HL-60 (cell line): ENCODE measurements around the gene GREM1.

ENCODE experiments used
- GABPA ChIP-seq: IDR thresholded peaks from 2 replicates; pipeline ENCODE4 v1.6.1; 2012; ENCODE audit warnings: low read depth
- REST ChIP-seq: IDR thresholded peaks from 2 replicates; pipeline ENCODE4 v1.6.1; 2012; ENCODE audit warnings: low read depth; ENCODE audit not compliant: insufficient replicate concordance
- TF ChIP-seq, protein P1 (sequence below): IDR thresholded peaks from one replicate; pipeline ENCODE4 v1.5.1; 2011; ENCODE audit warnings: low read length, control low read depth, inconsistent platforms; ENCODE audit not compliant: insufficient read depth

DNA sequence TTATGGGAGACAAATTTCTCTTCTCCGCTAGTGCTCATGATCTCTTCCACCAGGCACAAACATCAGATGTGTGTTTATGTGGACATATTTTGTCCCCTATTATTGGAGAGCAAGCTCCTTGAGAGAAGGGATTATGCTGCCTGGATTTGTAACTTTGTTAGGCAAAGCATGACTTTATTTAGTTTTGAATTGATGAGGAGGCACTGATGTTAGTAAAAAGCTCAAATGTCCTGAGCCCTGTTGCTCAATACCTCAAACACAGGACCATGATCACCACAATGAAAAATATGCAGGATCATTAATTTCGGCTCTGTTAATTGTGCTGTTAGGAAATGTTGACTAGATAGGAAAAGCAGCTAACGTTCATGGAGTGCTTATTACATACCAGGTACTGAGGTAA is 47.2 kb upstream of the GREM1 start:
- TF ChIP-seq, protein P1, sequence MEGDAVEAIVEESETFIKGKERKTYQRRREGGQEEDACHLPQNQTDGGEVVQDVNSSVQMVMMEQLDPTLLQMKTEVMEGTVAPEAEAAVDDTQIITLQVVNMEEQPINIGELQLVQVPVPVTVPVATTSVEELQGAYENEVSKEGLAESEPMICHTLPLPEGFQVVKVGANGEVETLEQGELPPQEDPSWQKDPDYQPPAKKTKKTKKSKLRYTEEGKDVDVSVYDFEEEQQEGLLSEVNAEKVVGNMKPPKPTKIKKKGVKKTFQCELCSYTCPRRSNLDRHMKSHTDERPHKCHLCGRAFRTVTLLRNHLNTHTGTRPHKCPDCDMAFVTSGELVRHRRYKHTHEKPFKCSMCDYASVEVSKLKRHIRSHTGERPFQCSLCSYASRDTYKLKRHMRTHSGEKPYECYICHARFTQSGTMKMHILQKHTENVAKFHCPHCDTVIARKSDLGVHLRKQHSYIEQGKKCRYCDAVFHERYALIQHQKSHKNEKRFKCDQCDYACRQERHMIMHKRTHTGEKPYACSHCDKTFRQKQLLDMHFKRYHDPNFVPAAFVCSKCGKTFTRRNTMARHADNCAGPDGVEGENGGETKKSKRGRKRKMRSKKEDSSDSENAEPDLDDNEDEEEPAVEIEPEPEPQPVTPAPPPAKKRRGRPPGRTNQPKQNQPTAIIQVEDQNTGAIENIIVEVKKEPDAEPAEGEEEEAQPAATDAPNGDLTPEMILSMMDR = no peak
- TF ChIP-seq GABPA (no peak), REST (no peak)
